ENCODE measurements around the gene OR4K5.

Gene OR4K5

GRCh38 chr14:19895282-19895681 lies 25.1 kb upstream of the OR4K5 start:
- no peak overlapping the region for H3K4me3 ChIP-seq (ENCODE audit: severe bottlenecking)
- no peaks in the 10 kb centered on the region for H3K36me3 ChIP-seq (ENCODE audit: low read depth)
- no peak for ATAC-seq (ENCODE audit: low read depth)
- no peaks in the 10 kb centered on the region for H3K27me3 ChIP-seq (ENCODE audit: insufficient read depth, poor library complexity, severe bottlenecking)
- H3K27ac ChIP-seq (ENCODE audit: poor library complexity, severe bottlenecking): no peak overlapping the region
- no peak for DNase-seq (ENCODE audit: low spot score)
- no peaks in the 10 kb centered on the region for H3K4me1 ChIP-seq (ENCODE audit: insufficient read depth, poor library complexity, severe bottlenecking)
- peaks cover 2% of the 10 kb centered on the region for H3K9me3 ChIP-seq (ENCODE audit: severe bottlenecking)
- no peak for TF ChIP-seq CTCF (IDR thresholded peaks at IDR 0.05; ENCODE audit: poor library complexity, severe bottlenecking)

- no peaks in the 10 kb centered on the region for H3K27me3 ChIP-seq (ENCODE audit: insufficient read depth, poor library complexity, severe bottlenecking)
- TF ChIP-seq CTCF (IDR thresholded peaks at IDR 0.05; ENCODE audit: poor library complexity, severe bottlenecking): no peak
- no peak overlapping the region for H3K27ac ChIP-seq (ENCODE audit: poor library complexity, severe bottlenecking)
- no peak overlapping the region for H3K4me3 ChIP-seq (ENCODE audit: severe bottlenecking)
- H3K9me3 ChIP-seq (ENCODE audit: severe bottlenecking): peaks cover 2% of the 10 kb centered on the region
- ATAC-seq (ENCODE audit: low read depth) (no peak), DNase-seq (ENCODE audit: low spot score) (no peak)
- no peaks in the 10 kb centered on the region for H3K36me3 ChIP-seq (ENCODE audit: low read depth)
- no peaks in the 10 kb centered on the region for H3K4me1 ChIP-seq (ENCODE audit: insufficient read depth, poor library complexity, severe bottlenecking)
Observed at GRCh38 chr14:19900999-19901398, 19.4 kb upstream of the OR4K5 start.

GRCh38 chr14:19902409-19902808 lies 18.0 kb upstream of the OR4K5 start:
- ATAC-seq (ENCODE audit: low read depth): no peak
- Histone ChIP-seq H3K4me1 (ENCODE audit: insufficient read depth, poor library complexity, severe bottlenecking) (no peaks in the 10 kb centered on the region), H3K36me3 (ENCODE audit: low read depth) (no peaks in the 10 kb centered on the region), H3K27ac (ENCODE audit: poor library complexity, severe bottlenecking) (no peak overlapping the region), H3K9me3 (ENCODE audit: severe bottlenecking) (peaks cover 2% of the 10 kb centered on the region), H3K4me3 (ENCODE audit: severe bottlenecking) (no peak overlapping the region), H3K27me3 (ENCODE audit: insufficient read depth, poor library complexity, severe bottlenecking) (no peaks in the 10 kb centered on the region)
- TF ChIP-seq CTCF (IDR thresholded peaks at IDR 0.05; ENCODE audit: poor library complexity, severe bottlenecking): no peak
- no peak for DNase-seq (ENCODE audit: low spot score)

GRCh38 chr14:19906665-19907064 lies 13.7 kb upstream of the OR4K5 start:
- H3K4me3 ChIP-seq (ENCODE audit: severe bottlenecking): no peak overlapping the region
- H3K36me3 ChIP-seq (ENCODE audit: low read depth): no peaks in the 10 kb centered on the region
- H3K4me1 ChIP-seq (ENCODE audit: insufficient read depth, poor library complexity, severe bottlenecking): no peaks in the 10 kb centered on the region
- H3K27ac ChIP-seq (ENCODE audit: poor library complexity, severe bottlenecking): no peak overlapping the region
- no peaks in the 10 kb centered on the region for H3K9me3 ChIP-seq (ENCODE audit: severe bottlenecking)
- ATAC-seq (ENCODE audit: low read depth) (no peak), DNase-seq (ENCODE audit: low spot score) (no peak)
- TF ChIP-seq CTCF (IDR thresholded peaks at IDR 0.05; ENCODE audit: poor library complexity, severe bottlenecking): no peak
- peaks cover 4% of the 10 kb centered on the region for H3K27me3 ChIP-seq (ENCODE audit: insufficient read depth, poor library complexity, severe bottlenecking)

GRCh38 chr14:19911114-19911513 lies 9.3 kb upstream of the OR4K5 start:
- DNase-seq (ENCODE audit: low spot score) (no peak), ATAC-seq (ENCODE audit: low read depth) (no peak)
- TF ChIP-seq CTCF (IDR thresholded peaks at IDR 0.05; ENCODE audit: poor library complexity, severe bottlenecking): no peak
- H3K4me1 ChIP-seq (ENCODE audit: insufficient read depth, poor library complexity, severe bottlenecking): no peaks in the 10 kb centered on the region
- H3K4me3 ChIP-seq (ENCODE audit: severe bottlenecking): no peak overlapping the region
- H3K27me3 ChIP-seq (ENCODE audit: insufficient read depth, poor library complexity, severe bottlenecking): peaks cover 4% of the 10 kb centered on the region
- no peak overlapping the region for H3K27ac ChIP-seq (ENCODE audit: poor library complexity, severe bottlenecking)
- H3K9me3 ChIP-seq (ENCODE audit: severe bottlenecking): no peaks in the 10 kb centered on the region
- H3K36me3 ChIP-seq (ENCODE audit: low read depth): no peaks in the 10 kb centered on the region

All from RWPE2 (cell line).